Activated T-cell treated with anti-CD3 and anti-CD28 coated beads, Interleukin-2, amount 50 U/mL, for 4 hours (primary cell): ENCODE measurements around the gene COPRS. TPM values are rescaled to one million over a fixed set of nuclear protein-coding genes. Genes with fewer than 3 reads are reported as not detected.

ENCODE experiments used
- ATAC-seq, 2 donors: fragments of 200-7000 bp; cut with Tn5 transposase; one replicate each; pipeline ENCODE4 v1.10.0; 2021
- DNase-seq: peaks from one replicate; pipeline ENCODE4 v3.0.0-alpha.2; 2020
- H3K27me3 Mint-ChIP-seq: one replicate; pipeline ENCODE4 v1.8.0; 2021; ENCODE audit warnings: low read depth, mixed read lengths
- H3K36me3 Mint-ChIP-seq: one replicate; pipeline ENCODE4 v1.8.0; 2022; ENCODE audit warnings: mixed read lengths; ENCODE audit not compliant: insufficient read depth
- H3K4me1 Mint-ChIP-seq: one replicate; pipeline ENCODE4 v1.8.0; 2021; ENCODE audit warnings: low read depth, mixed read lengths
- H3K4me3 Mint-ChIP-seq: one replicate; pipeline ENCODE4 v1.8.0; 2021; ENCODE audit warnings: mild to moderate bottlenecking, moderate library complexity, mixed read lengths
- H3K9me3 Mint-ChIP-seq: one replicate; pipeline ENCODE4 v1.8.0; 2021; ENCODE audit warnings: mixed read lengths
- total RNA-seq, 3 donors: library from RNA; stranded (reverse); gene quantifications; one replicate each; pipeline ENCODE4 v1.2.1, GENCODE V29; 2021

COPRS gene
- 10 to 100 TPM; 46.4 to 67.9 (median 58.9) TPM for total RNA-seq

- no peaks in the 10 kb centered on the region for H3K9me3 Mint-ChIP-seq
- peak; percentile 82 to 86 for ATAC-seq
- H3K4me3 Mint-ChIP-seq: peak within 1 kb of the TSS; percentile 84
- peak; percentile 80 for DNase-seq
- H3K4me1 Mint-ChIP-seq: peaks cover 19% of the 10 kb centered on the region
- no peaks in the 10 kb centered on the region for H3K27me3 Mint-ChIP-seq
- peaks cover 13% of the 10 kb centered on the region for H3K36me3 Mint-ChIP-seq
Observed at GRCh38 chr17:31858642-31859486, at the start of gene COPRS. Gene COPRS (minus strand): TSS chr17:31859244. CDS start chr17:31859199, 45 bp downstream.

- Mint-ChIP-seq H3K9me3 (no peaks in the 10 kb centered on the region), H3K27me3 (peaks cover 11% of the 10 kb centered on the region), H3K36me3 (no peaks in the 10 kb centered on the region), H3K4me1 (peaks cover 4% of the 10 kb centered on the region), H3K4me3 (no peak overlapping the region)
- ATAC-seq (no peak), DNase-seq (no peak)
Observed at GRCh38 chr17:31908386-31908785, 49.3 kb upstream of the COPRS start.

- DNase-seq: no peak
Observed at GRCh38 chr17:31907342-31907962, 48.4 kb upstream of the COPRS start.

GRCh38 chr17:31903401-31903800, 44.4 kb upstream of the COPRS start:
- DNase-seq: no peak
- Mint-ChIP-seq H3K36me3 (peaks cover under 1% of the 10 kb centered on the region), H3K4me1 (peaks cover 9% of the 10 kb centered on the region), H3K4me3 (no peak overlapping the region), H3K9me3 (no peaks in the 10 kb centered on the region), H3K27me3 (no peaks in the 10 kb centered on the region)
- no peak for ATAC-seq

More at GRCh38 chr17:31907342-31907962, 48.4 kb upstream of the COPRS start:
- Mint-ChIP-seq H3K36me3 (no peaks in the 10 kb centered on the region), H3K4me3 (no peak overlapping the region), H3K4me1 (peaks cover 4% of the 10 kb centered on the region), H3K27me3 (peaks cover 11% of the 10 kb centered on the region), H3K9me3 (no peaks in the 10 kb centered on the region)
- ATAC-seq: peak; percentile 37 to 43

- H3K4me3 Mint-ChIP-seq: no peak overlapping the region
- peak in 1 of 2 donors; percentile 5 for ATAC-seq
- no peak for DNase-seq
Observed at GRCh38 chr17:31902693-31903092, 43.6 kb upstream of the COPRS start.

GRCh38 chr17:31900877-31901276, 41.8 kb upstream of the COPRS start:
- ATAC-seq (peak; percentile 2 to 6), DNase-seq (no peak)
- Mint-ChIP-seq H3K4me1 (peaks cover 9% of the 10 kb centered on the region), H3K4me3 (no peak overlapping the region), H3K36me3 (peaks cover 16% of the 10 kb centered on the region), H3K9me3 (no peaks in the 10 kb centered on the region), H3K27me3 (no peaks in the 10 kb centered on the region)

More at GRCh38 chr17:31902693-31903092, 43.6 kb upstream of the COPRS start:
- Mint-ChIP-seq H3K27me3 (no peaks in the 10 kb centered on the region), H3K36me3 (peaks cover 6% of the 10 kb centered on the region), H3K9me3 (no peaks in the 10 kb centered on the region), H3K4me1 (peaks cover 10% of the 10 kb centered on the region)

GRCh38 chr17:31888124-31888523, 29.1 kb upstream of the COPRS start:
- ATAC-seq (no peak), DNase-seq (no peak)
- H3K36me3 Mint-ChIP-seq: peaks cover 29% of the 10 kb centered on the region
- no peaks in the 10 kb centered on the region for H3K9me3 Mint-ChIP-seq
- no peaks in the 10 kb centered on the region for H3K4me1 Mint-ChIP-seq
- H3K27me3 Mint-ChIP-seq: no peaks in the 10 kb centered on the region
- no peak overlapping the region for H3K4me3 Mint-ChIP-seq

- Mint-ChIP-seq H3K9me3 (no peaks in the 10 kb centered on the region), H3K27me3 (no peaks in the 10 kb centered on the region), H3K36me3 (peaks cover 28% of the 10 kb centered on the region), H3K4me1 (peaks cover 18% of the 10 kb centered on the region), H3K4me3 (no peak overlapping the region)
- ATAC-seq (no peak), DNase-seq (no peak)
Observed at GRCh38 chr17:31882571-31882970, 23.5 kb upstream of the COPRS start.

GRCh38 chr17:31880311-31880710, 21.3 kb upstream of the COPRS start:
- Mint-ChIP-seq H3K36me3 (peaks cover 26% of the 10 kb centered on the region), H3K4me3 (no peak overlapping the region), H3K9me3 (no peaks in the 10 kb centered on the region), H3K27me3 (no peaks in the 10 kb centered on the region), H3K4me1 (peaks cover 18% of the 10 kb centered on the region)
- no peak for DNase-seq
- ATAC-seq: no peak

- H3K9me3 Mint-ChIP-seq: no peaks in the 10 kb centered on the region
- no peak overlapping the region for H3K4me3 Mint-ChIP-seq
- H3K36me3 Mint-ChIP-seq: peaks cover 21% of the 10 kb centered on the region
- H3K27me3 Mint-ChIP-seq: no peaks in the 10 kb centered on the region
- H3K4me1 Mint-ChIP-seq: peaks cover 18% of the 10 kb centered on the region
- ATAC-seq: no peak
- no peak for DNase-seq
Observed at GRCh38 chr17:31878703-31879073, 19.6 kb upstream of the COPRS start.

- Mint-ChIP-seq H3K36me3 (peaks cover 20% of the 10 kb centered on the region), H3K4me3 (peak overlapping the region; percentile 21)
Observed at GRCh38 chr17:31877911-31878702, 19.1 kb upstream of the COPRS start.

GRCh38 chr17:31877341-31877740, 18.3 kb upstream of the COPRS start:
- Mint-ChIP-seq H3K4me3 (no peak overlapping the region), H3K9me3 (no peaks in the 10 kb centered on the region), H3K27me3 (no peaks in the 10 kb centered on the region), H3K4me1 (peaks cover 18% of the 10 kb centered on the region), H3K36me3 (peaks cover 25% of the 10 kb centered on the region)
- ATAC-seq (no peak), DNase-seq (no peak)

More at GRCh38 chr17:31877911-31878702, 19.1 kb upstream of the COPRS start:
- peak; percentile 81 to 88 for ATAC-seq
- H3K4me1 Mint-ChIP-seq: peaks cover 18% of the 10 kb centered on the region
- H3K9me3 Mint-ChIP-seq: no peaks in the 10 kb centered on the region
- DNase-seq: no peak
- no peaks in the 10 kb centered on the region for H3K27me3 Mint-ChIP-seq

- no peak for ATAC-seq
- peaks cover 15% of the 10 kb centered on the region for H3K4me1 Mint-ChIP-seq
- no peaks in the 10 kb centered on the region for H3K27me3 Mint-ChIP-seq
- H3K36me3 Mint-ChIP-seq: peaks cover 27% of the 10 kb centered on the region
- no peak overlapping the region for H3K4me3 Mint-ChIP-seq
- H3K9me3 Mint-ChIP-seq: no peaks in the 10 kb centered on the region
- DNase-seq: no peak
Observed at GRCh38 chr17:31875081-31875480, 16.0 kb upstream of the COPRS start.
